HepG2 (cell line): ENCODE measurements around the gene NCOA3. TPM values are rescaled to one million over a fixed set of nuclear protein-coding genes. Genes with fewer than 3 reads are reported as not detected.

Experiments
- ARNT ChIP-seq: fragments of 450-650 bp; IDR thresholded peaks from 2 replicates; pipeline ENCODE4 v1.6.1; 2017
- GPN1 ChIP-seq: sonication (generic); formaldehyde crosslinking; IDR thresholded peaks from 2 replicates; pipeline ENCODE4 v1.5.1; 2020; ENCODE audit warnings: missing genetic modification reagents, borderline replicate concordance
- HOXA5 ChIP-seq: sonication (generic); formaldehyde crosslinking; IDR thresholded peaks from 2 replicates; pipeline ENCODE4 v1.4.0; 2020; ENCODE audit warnings: missing genetic modification reagents
- IKZF4 ChIP-seq: sonication (generic); formaldehyde crosslinking; IDR thresholded peaks from 2 replicates; pipeline ENCODE4 v1.5.1; 2020; ENCODE audit warnings: borderline replicate concordance, mild to moderate bottlenecking, low read depth, missing genetic modification reagents; ENCODE audit errors: not compliant biosample characterization
- MED1 ChIP-seq: sonication (generic); formaldehyde crosslinking; IDR thresholded peaks from 2 replicates; pipeline ENCODE4 v1.4.0; 2020; ENCODE audit warnings: missing genetic modification reagents
- MZF1 ChIP-seq: sonication (generic); formaldehyde crosslinking; IDR thresholded peaks from 2 replicates; pipeline ENCODE4 v1.8.1; 2023; ENCODE audit warnings: mild to moderate bottlenecking, missing genetic modification reagents, borderline replicate concordance
- NCOR1 ChIP-seq: fragments of 200-600 bp; sonication (generic); IDR thresholded peaks from 2 replicates; pipeline ENCODE4 v1.7.0; 2017; ENCODE audit warnings: antibody characterized with exemption, low read length, borderline replicate concordance
- NFIB ChIP-seq: sonication (generic); formaldehyde crosslinking; IDR thresholded peaks from 2 replicates; pipeline ENCODE4 v1.9.0; 2021; ENCODE audit warnings: missing genetic modification reagents, mild to moderate bottlenecking, borderline replicate concordance
- NR0B2 ChIP-seq: sonication (generic); formaldehyde crosslinking; IDR thresholded peaks from 2 replicates; pipeline ENCODE4 v1.4.0; 2020; ENCODE audit warnings: mild to moderate bottlenecking, missing genetic modification reagents
- PAXIP1 ChIP-seq: sonication (generic); formaldehyde crosslinking; conservative IDR thresholded peaks from 2 replicates; pipeline ENCODE4 v1.4.0; 2020; ENCODE audit warnings: mild to moderate bottlenecking, missing genetic modification reagents, moderate library complexity
- PHB2 ChIP-seq: fragments of 450-650 bp; IDR thresholded peaks from 2 replicates; pipeline ENCODE4 v1.6.1; 2018; ENCODE audit not compliant: partially characterized antibody
- SMAD1 ChIP-seq: sonication (generic); formaldehyde crosslinking; IDR thresholded peaks from 2 replicates; pipeline ENCODE4 v1.4.0; 2020; ENCODE audit warnings: missing genetic modification reagents, low read depth, mild to moderate bottlenecking, borderline replicate concordance
- SSRP1 ChIP-seq: IDR thresholded peaks from 2 replicates; pipeline ENCODE4 v1.6.1; 2016; ENCODE audit warnings: control low read depth
- TMF1 ChIP-seq: sonication (generic); formaldehyde crosslinking; IDR thresholded peaks from 2 replicates; pipeline ENCODE4 v1.8.1; 2022; ENCODE audit warnings: low read depth, missing genetic modification reagents
- TOE1 ChIP-seq: sonication (generic); formaldehyde crosslinking; IDR thresholded peaks from 2 replicates; pipeline ENCODE4 v1.4.0; 2020; ENCODE audit warnings: mild to moderate bottlenecking, missing genetic modification reagents
- U2AF1 ChIP-seq: fragments of 200-400 bp; formaldehyde crosslinking; optimal IDR thresholded peaks from 2 replicates; pipeline ENCODE3; 2017; ENCODE audit warnings: mild to moderate bottlenecking, low read depth, low read length
- U2AF2 ChIP-seq: fragments of 200-400 bp; formaldehyde crosslinking; IDR thresholded peaks from 2 replicates; pipeline ENCODE4 v1.6.1; 2017; ENCODE audit warnings: low read depth, mild to moderate bottlenecking, low read length
- YEATS2 ChIP-seq: sonication (generic); formaldehyde crosslinking; IDR thresholded peaks from 2 replicates; pipeline ENCODE4 v1.4.0; 2020; ENCODE audit warnings: missing genetic modification reagents, borderline replicate concordance
- ZBTB4 ChIP-seq: sonication (generic); formaldehyde crosslinking; IDR thresholded peaks from 2 replicates; pipeline ENCODE4 v1.4.0; 2020; ENCODE audit warnings: missing genetic modification reagents, mild to moderate bottlenecking, borderline replicate concordance
- ZMYM2 ChIP-seq: sonication (generic); formaldehyde crosslinking; IDR thresholded peaks from 2 replicates; pipeline ENCODE4 v1.8.0; 2022; ENCODE audit warnings: mild to moderate bottlenecking, missing genetic modification reagents
- ZNF3 ChIP-seq: IDR thresholded peaks from 2 replicates; pipeline ENCODE4 v1.7.0; 2017; ENCODE audit warnings: inconsistent platforms
- ZNF678 ChIP-seq: sonication (generic); formaldehyde crosslinking; IDR thresholded peaks from 2 replicates; pipeline ENCODE4 v1.4.0; 2020; ENCODE audit warnings: mild to moderate bottlenecking, missing genetic modification reagents
- ZNF775 ChIP-seq: sonication (generic); formaldehyde crosslinking; IDR thresholded peaks from 2 replicates; pipeline ENCODE4 v1.4.0; 2020; ENCODE audit warnings: missing genetic modification reagents, mild to moderate bottlenecking, moderate library complexity, borderline replicate concordance
- ZNF839 ChIP-seq: sonication (generic); formaldehyde crosslinking; IDR thresholded peaks from 2 replicates; pipeline ENCODE4 v1.4.0; 2020; ENCODE audit warnings: missing genetic modification reagents, mild to moderate bottlenecking, borderline replicate concordance
- polyA plus RNA-seq, 8 experiments: library from polyadenylated mRNA; depleted of rRNA in 3 of 8; stranded (reverse) in 7 of 8; unstranded in 1 of 8; fragments of >200 nt; fragmentation: Illumina TruSeq in 4 of 8; extraction: Trizol in 4 of 8; gene quantifications; 2 replicates each; pipeline versions ENCODE4 v1.2.1 to v1.2.3, GENCODE V29; 2011 to 2016; ENCODE audit warnings: low read depth in 4 of 8, missing spikeins in 1 of 8, mixed read lengths in 1 of 8; ENCODE audit not compliant: insufficient read depth in 1 of 8
- total RNA-seq, 5 experiments: library from RNA; depleted of rRNA; stranded (reverse); fragments of >200 nt; fragmentation: Illumina TruSeq; extraction: Trizol; gene quantifications; 2 replicates each; pipeline ENCODE4 v1.2.3, GENCODE V29; 2016; ENCODE audit warnings: low read depth in 1 of 5

Gene NCOA3
- total and polyA plus RNA-seq, 2 of the 13 experiments (the other 11 are each of a cell fraction or from before 2014, with no cell fraction given): 35.0 to 56.8 TPM

- TF ChIP-seq ZBTB4 (CRISPR knock-in tag): no peak
- no peak for TF ChIP-seq U2AF2
- TF ChIP-seq NFIB (CRISPR knock-in tag): 0 out of 2 replicates have a peak, but pooled peaks have one; percentile 29
- 0 out of 2 replicates have a peak, but pooled peaks have one; percentile 55 for TF ChIP-seq HOXA5 (CRISPR knock-in tag)
- no peak for TF ChIP-seq ZNF3 (CRISPR knock-in tag)
- peak; percentile 49; the same call in 1 of the 2 replicates for TF ChIP-seq TMF1 (CRISPR knock-in tag)
- TF ChIP-seq IKZF4 (CRISPR knock-in tag): no peak
- TF ChIP-seq ZNF775 (CRISPR knock-in tag): no peak
- peak; percentile 62 for TF ChIP-seq ZMYM2
- no peak for TF ChIP-seq PHB2
- no peak; the same call in 1 of the 2 replicates for TF ChIP-seq TOE1
- no peak for TF ChIP-seq U2AF1
- TF ChIP-seq SSRP1: no peak
- TF ChIP-seq MZF1 (CRISPR knock-in tag): no peak
- TF ChIP-seq ARNT: no peak
- TF ChIP-seq NCOR1: peak; percentile 90
- no peak for TF ChIP-seq ZNF678 (CRISPR knock-in tag)
- peak; percentile 96 for TF ChIP-seq PAXIP1 (CRISPR knock-in tag)
- TF ChIP-seq NR0B2: no peak
- 0 out of 2 replicates have a peak, but pooled peaks have one; percentile 36 for TF ChIP-seq SMAD1 (CRISPR knock-in tag)
- no peak for TF ChIP-seq ZNF839 (CRISPR knock-in tag)
- TF ChIP-seq GPN1 (CRISPR knock-in tag): no peak
- TF ChIP-seq YEATS2 (CRISPR knock-in tag): 0 out of 2 replicates have a peak, but pooled peaks have one; percentile 14
- TF ChIP-seq MED1 (CRISPR knock-in tag): peak; percentile 73
These were observed 8.3 kb upstream of the NCOA3 start (continued) for GRCh38 chr20:47493175-47493962.
